Forelimb muscle (tissue), 1 donor: ENCODE measurements around the gene KRTAP4-7. TPM values are rescaled to one million over a fixed set of nuclear protein-coding genes. Genes with fewer than 3 reads are reported as not detected.
"Not testable (repeated sequence)": the region's sequence is repeated elsewhere in the genome, so short reads cannot be mapped to it uniquely, and the experiment has no call there.

Experiments used
- DNase-seq: peaks from one replicate; pipeline ENCODE4 v3.0.0-alpha.2; 2013; ENCODE audit warnings: low read depth
- polyA plus RNA-seq: library from polyadenylated mRNA; unstranded; fragments of 120-200 nt; gene quantifications from one replicate; pipeline ENCODE4 v1.2.1, GENCODE V29; 2013; ENCODE audit not compliant: insufficient read length

KRTAP4-7 gene
- polyA plus RNA-seq, 1 donor = not detected

- not testable (repeated sequence) for DNase-seq
Measured at GRCh38 chr17:41108728-41109386, 24.9 kb downstream of the KRTAP4-7 start.

GRCh38 chr17:41111151-41111885 lies 27.4 kb downstream of the KRTAP4-7 start:
- DNase-seq = no peak

DNA sequence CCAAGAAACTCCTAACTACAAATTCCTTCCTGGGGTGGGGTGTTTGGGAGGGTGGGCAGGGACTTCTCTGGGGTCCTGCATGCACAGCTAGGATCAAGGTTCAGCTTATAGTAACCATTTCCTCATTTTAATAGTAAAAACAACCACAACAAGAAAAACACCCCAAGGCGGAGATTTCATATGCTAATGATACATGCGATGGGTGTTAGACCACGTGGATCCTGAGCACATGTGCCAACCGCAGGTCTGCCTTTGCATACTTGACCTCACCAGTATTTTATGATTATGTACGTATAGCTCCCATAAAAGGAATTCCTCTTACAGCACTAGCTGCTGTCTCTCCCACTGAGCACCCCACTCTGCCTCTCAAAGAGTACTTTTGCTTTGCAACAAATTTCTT lies 32.3 kb downstream of the KRTAP4-7 start:
- DNase-seq = no peak

DNA sequence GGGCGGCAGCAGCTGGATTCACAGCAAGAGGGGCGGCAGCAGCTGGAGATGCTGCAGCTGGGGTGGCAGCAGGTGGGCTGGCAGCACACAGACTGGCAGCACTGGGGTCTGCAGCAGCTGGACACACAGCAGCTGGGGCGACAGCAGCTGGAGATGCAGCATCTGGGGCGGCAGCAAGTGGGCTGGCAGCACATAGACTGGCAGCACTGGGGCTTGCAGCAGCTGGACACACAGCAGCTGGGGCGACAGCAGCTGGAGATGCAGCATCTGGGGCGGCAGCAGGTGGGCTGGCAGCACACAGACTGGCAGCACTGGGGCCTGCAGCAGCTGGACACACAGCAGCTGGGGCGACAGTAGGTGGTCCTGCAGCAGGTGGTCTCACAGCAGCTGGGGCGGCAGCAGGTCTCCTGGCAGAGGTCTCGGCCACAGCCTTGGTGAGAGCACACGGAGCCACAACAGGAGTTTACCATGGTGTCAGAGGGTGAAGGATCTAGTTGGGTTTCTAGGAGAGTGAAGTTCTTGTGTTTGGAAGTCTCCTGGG lies 34.0 kb downstream of the KRTAP4-7 start, which contains the start of gene KRTAP4-11:
Gene KRTAP4-11 (minus strand): TSS at position 528 of the 541 bp plus-strand sequence. CDS start 58 bp downstream, at position 470.
- not testable (repeated sequence) for DNase-seq

DNA sequence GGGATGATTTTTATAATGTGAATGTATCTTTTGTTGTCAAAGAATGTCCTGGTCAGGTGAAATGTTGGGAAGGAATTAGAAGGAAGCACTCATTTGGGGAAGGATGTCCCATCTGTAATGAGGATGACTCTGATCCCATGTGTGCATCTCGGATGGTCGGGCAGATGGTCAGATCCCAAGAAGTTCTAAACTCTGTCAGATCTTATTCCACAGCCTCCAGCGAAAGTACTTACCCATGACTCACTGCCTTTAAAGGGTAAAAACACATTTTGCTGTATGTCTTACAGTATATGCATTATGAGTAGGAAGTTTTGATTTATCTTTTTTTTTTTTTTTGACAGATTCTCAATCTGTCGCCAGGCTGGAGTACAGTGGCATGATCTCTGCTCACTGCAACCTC lies 34.8 kb downstream of the KRTAP4-7 start:
- DNase-seq = no peak

GRCh38 chr17:41119696-41120690 lies 36.0 kb downstream of the KRTAP4-7 start:
- not testable (repeated sequence) for DNase-seq

GRCh38 chr17:41121742-41122141 lies 37.8 kb downstream of the KRTAP4-7 start:
- DNase-seq = no peak

- DNase-seq = not testable (repeated sequence)
Measured at GRCh38 chr17:41123292-41123990, 39.5 kb downstream of the KRTAP4-7 start.

DNA sequence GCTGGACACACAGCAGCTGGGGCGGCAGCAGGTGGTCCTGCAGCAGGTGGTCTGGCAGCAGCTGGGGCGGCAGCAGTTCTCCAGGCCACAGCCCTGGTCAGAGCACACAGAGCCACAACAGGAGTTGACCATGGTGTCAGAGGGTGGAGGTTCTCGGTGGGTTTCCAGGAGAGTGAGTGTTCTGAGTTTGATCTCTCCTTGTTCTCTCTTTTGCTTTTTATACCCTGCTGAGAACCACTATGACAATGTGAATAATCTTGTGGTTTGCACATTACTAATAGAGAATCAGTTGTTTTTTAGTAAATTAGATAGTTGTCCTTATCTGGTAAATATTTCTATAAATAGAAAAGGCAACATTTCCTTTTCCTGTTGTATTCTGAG lies 40.0 kb downstream of the KRTAP4-7 start, which contains the start of gene KRTAP4-12:
Gene KRTAP4-12 (minus strand): TSS at position 192 of the 381 bp plus-strand sequence. CDS start 60 bp downstream, at position 132.
- not testable (repeated sequence) for DNase-seq

- no peak for DNase-seq
Measured at GRCh38 chr17:41125064-41125463, 41.1 kb downstream of the KRTAP4-7 start.

DNA sequence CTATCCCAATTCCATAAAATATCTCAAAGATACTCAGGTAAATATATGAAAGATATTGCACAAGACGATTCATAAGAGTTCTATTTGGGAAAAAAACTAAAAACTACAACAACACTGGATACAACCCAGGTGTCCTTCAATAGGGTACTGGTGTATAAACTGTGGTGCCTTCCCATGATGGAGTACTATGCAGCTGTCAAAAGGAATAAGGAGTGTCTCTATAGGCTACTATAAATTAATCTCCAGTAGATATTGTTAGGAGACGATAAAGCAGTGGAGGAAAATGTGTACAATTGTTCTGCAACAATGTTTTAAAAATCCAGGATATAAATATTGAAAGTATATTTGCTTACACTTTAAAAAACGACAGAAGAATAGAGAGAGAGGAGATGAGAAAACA lies 42.5 kb downstream of the KRTAP4-7 start:
- DNase-seq = no peak

DNA sequence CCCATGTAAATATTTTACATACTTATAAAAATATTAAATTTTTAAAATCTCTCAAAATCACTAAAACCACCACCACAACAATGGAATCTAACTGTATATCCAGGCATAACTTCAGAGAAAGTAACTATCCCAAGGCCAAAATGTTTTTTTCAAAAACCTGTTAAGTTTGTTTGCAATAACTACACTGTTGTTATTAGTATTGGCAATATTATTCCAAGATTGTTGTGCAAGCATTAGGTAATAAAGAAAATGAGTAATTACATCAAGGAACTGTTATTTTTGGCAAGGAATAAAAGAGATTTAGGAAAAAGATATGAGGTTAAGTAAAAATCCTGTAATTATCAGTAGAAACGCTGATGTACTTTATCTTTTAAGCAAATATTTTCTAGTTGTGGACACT lies 43.4 kb downstream of the KRTAP4-7 start:
- DNase-seq = no peak

- DNase-seq = no peak
Measured at GRCh38 chr17:41131979-41132378, 48.0 kb downstream of the KRTAP4-7 start.

- no peak for DNase-seq
Measured at GRCh38 chr17:41133880-41134735, 50.2 kb downstream of the KRTAP4-7 start.

Other genes starting within 250 kb of the KRTAP4-7 start
- 0.08 TPM for gene KRT12, start 216.9 kb upstream of the KRTAP4-7 start, polyA plus RNA-seq
- not detected for gene KRT20, start 198.9 kb upstream of the KRTAP4-7 start, polyA plus RNA-seq
- gene KRT23, start 146.5 kb upstream of the KRTAP4-7 start, polyA plus RNA-seq = 0.19 TPM
- 7.2 TPM for gene KRT39, start 117.2 kb upstream of the KRTAP4-7 start, polyA plus RNA-seq
- 10.9 TPM for gene KRT40, start 99.8 kb upstream of the KRTAP4-7 start, polyA plus RNA-seq
- gene KRTAP3-3, start 90.0 kb upstream of the KRTAP4-7 start, polyA plus RNA-seq = not detected
- 0.52 TPM for gene KRTAP3-2, start 84.2 kb upstream of the KRTAP4-7 start, polyA plus RNA-seq
- gene KRTAP3-1, start 75.0 kb upstream of the KRTAP4-7 start, polyA plus RNA-seq = not detected
- not detected for gene KRTAP1-5, start 56.9 kb upstream of the KRTAP4-7 start, polyA plus RNA-seq
- gene KRTAP1-4, start 54.0 kb upstream of the KRTAP4-7 start, polyA plus RNA-seq = not detected
- not detected for gene KRTAP1-3, start 49.3 kb upstream of the KRTAP4-7 start, polyA plus RNA-seq
- gene KRTAP1-1, start 42.7 kb upstream of the KRTAP4-7 start, polyA plus RNA-seq = not detected
- gene KRTAP2-1, start 36.8 kb upstream of the KRTAP4-7 start, polyA plus RNA-seq = not detected
- gene KRTAP2-2, start 28.9 kb upstream of the KRTAP4-7 start, polyA plus RNA-seq = not detected
- not detected for gene KRTAP2-3, start 24.0 kb upstream of the KRTAP4-7 start, polyA plus RNA-seq
- not detected for gene KRTAP2-4, start 18.3 kb upstream of the KRTAP4-7 start, polyA plus RNA-seq
- not detected for gene KRTAP4-8, start 14.0 kb downstream of the KRTAP4-7 start, polyA plus RNA-seq
- not detected for gene KRTAP4-16, start 18.1 kb downstream of the KRTAP4-7 start, polyA plus RNA-seq
- gene KRTAP4-9, start 21.2 kb downstream of the KRTAP4-7 start, polyA plus RNA-seq = not detected
- gene KRTAP4-11, start 34.2 kb downstream of the KRTAP4-7 start, polyA plus RNA-seq = not detected
- not detected for gene KRTAP4-12, start 40.0 kb downstream of the KRTAP4-7 start, polyA plus RNA-seq
- gene KRTAP4-6, start 56.4 kb downstream of the KRTAP4-7 start, polyA plus RNA-seq = not detected
- not detected for gene KRTAP4-5, start 65.7 kb downstream of the KRTAP4-7 start, polyA plus RNA-seq
- not detected for gene KRTAP4-4, start 76.6 kb downstream of the KRTAP4-7 start, polyA plus RNA-seq
- not detected for gene KRTAP4-3, start 84.1 kb downstream of the KRTAP4-7 start, polyA plus RNA-seq
- gene KRTAP4-2, start 94.1 kb downstream of the KRTAP4-7 start, polyA plus RNA-seq = not detected
- not detected for gene KRTAP4-1, start 100.8 kb downstream of the KRTAP4-7 start, polyA plus RNA-seq
- not detected for gene KRTAP9-1, start 105.7 kb downstream of the KRTAP4-7 start, polyA plus RNA-seq
- not detected for gene KRTAP9-2, start 142.5 kb downstream of the KRTAP4-7 start, polyA plus RNA-seq
- not detected for gene KRTAP9-3, start 148.3 kb downstream of the KRTAP4-7 start, polyA plus RNA-seq
- not detected for gene KRTAP9-8, start 153.8 kb downstream of the KRTAP4-7 start, polyA plus RNA-seq
- not detected for gene KRTAP9-4, start 165.5 kb downstream of the KRTAP4-7 start, polyA plus RNA-seq
- not detected for gene KRTAP9-9, start 171.2 kb downstream of the KRTAP4-7 start, polyA plus RNA-seq
- 0.22 TPM for gene KRTAP9-6, start 181.2 kb downstream of the KRTAP4-7 start, polyA plus RNA-seq
- gene KRTAP9-7, start 191.5 kb downstream of the KRTAP4-7 start, polyA plus RNA-seq = not detected
- gene KRTAP29-1, start 218.7 kb downstream of the KRTAP4-7 start, polyA plus RNA-seq = not detected
- gene KRTAP16-1, start 225.2 kb downstream of the KRTAP4-7 start, polyA plus RNA-seq = not detected
- not detected for gene KRTAP17-1, start 231.6 kb downstream of the KRTAP4-7 start, polyA plus RNA-seq